ENCODE measurements around the gene CFAP73.

Gene CFAP73

DNA sequence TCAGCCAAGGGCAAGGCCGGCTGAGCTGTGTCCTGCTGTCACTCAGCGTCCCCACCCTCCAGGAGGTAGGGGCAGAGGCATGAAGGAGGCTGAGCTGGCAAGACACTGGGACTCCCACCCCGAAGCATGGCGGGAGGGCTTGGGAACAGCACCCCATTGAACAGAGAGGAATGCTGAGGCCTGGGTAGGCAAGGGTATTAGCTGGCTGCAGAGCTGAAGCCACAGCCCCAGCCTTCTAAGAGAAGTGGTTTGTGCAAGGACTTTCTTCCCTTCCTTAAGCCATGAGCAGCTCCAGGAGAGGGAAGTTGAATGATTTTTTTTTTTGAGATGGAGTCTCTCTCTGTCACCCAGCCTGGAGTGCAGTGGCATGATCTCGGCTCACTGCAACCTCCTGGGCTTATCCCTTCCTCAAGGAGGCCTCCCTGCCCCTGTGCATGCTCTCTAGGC, 6.6 kb upstream of the CFAP73 start:
- DNase-seq = no peak

DNA sequence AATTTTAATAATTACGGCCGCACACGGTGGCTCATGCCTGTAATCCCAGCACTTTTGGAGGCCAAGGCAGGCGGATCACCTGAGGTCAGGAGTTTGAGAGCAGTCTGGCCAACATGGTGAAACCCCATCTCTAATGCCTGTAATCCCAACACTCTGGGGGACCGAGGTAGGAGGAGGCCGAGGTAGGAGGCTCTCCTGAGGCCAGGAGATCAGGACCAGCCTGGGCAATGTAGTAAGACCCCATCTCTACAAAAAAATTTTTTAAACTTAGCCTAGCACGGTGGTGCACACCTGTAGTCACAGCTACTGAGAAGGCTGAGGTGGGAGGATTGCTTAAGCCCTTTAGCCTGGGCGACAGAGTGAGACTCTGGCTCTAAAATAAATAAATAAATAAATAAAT, 5.6 kb upstream of the CFAP73 start:
- DNase-seq = no peak

- no peak for DNase-seq
These were observed 4.7 kb upstream of the CFAP73 start for GRCh38 chr12:113144806-113145205.

- no peak for DNase-seq
These were observed 3.6 kb upstream of the CFAP73 start for GRCh38 chr12:113145720-113146551.

DNA sequence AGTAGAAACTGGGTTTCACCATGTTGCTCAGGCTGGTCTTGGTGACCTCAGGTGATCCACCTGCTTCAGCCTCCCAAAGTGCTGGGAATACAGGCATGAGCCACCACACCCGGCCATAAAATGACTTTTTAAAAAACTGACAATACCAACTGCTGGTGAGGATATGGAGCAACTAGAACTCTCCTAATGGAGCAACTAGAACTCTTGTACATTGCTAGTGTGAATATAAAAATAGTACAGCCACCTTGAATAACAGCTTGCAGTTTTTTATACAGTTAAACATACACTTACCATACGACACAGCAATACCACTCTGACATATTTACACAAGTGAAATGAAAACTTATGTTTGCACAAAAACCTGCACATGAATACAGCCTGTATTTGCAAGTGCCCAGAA, 2.5 kb upstream of the CFAP73 start:
- no peak for DNase-seq

- DNase-seq = no peak
These were observed 2.1 kb downstream of the CFAP73 start for GRCh38 chr12:113151655-113152054.

DNA sequence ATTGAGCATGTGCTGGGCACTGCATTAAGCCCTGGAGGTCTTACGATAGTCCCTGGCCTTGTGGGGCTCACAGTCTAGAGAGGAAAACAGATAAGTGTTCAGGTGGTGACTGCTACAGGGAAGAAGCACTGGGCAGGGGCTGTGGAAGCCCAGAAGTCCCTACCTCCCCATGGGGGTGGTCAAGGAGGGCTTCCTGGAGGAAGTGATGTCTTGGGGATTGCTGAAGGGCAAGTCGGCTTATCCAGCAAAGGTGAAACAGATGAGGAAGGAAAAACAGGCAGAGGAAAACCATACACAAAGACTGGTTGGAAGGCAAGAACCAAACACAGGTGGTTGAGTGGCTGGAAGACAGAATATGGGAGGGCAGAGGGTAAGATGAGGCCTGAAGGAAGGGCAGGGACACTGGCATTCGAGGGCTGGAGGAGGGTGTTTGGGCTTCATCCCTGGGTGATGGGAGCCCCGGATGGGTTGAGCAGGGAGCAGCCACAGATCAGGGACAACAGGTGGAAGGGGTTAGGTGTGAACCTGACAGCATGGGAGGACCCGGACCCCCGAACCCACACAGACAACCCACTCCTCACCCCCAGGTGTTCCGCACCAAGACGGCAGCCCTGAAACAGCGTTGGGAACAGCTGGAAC, 2.8 kb downstream of the CFAP73 start:
- DNase-seq = no peak

- DNase-seq = peak; percentile 82
These were observed 3.6 kb downstream of the CFAP73 start for GRCh38 chr12:113152835-113153814.

DNA sequence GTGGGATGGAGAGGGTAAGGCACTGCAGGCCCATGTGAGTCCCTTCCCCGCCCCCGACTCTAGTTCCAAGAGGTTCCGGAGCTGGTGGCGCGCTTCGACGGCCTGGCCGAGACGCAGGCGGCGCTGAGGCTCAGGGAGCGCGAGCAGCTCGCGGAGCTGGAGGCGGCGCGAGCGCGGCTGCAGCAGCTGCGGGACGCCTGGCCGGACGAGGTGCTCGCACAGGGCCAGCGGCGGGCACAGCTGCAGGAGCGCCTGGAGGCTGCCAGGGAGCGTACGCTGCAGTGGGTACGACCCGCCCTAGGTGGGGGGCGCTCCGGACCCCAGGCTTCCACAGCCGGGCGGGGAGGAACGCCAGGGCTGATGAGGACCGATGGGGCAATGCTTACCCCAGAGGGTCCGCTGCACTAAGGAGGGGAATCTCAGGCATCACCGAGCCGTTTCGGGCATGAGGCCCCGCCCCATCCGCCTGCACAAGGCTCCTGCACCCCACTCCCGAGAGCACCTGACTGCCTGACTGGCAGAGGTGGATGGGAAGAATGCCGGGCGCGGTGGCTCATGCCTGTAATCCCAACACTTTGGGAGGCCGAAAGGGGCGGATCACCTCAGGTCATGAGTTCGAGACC, 4.9 kb downstream of the CFAP73 start:
- DNase-seq = peak; percentile 48

DNA sequence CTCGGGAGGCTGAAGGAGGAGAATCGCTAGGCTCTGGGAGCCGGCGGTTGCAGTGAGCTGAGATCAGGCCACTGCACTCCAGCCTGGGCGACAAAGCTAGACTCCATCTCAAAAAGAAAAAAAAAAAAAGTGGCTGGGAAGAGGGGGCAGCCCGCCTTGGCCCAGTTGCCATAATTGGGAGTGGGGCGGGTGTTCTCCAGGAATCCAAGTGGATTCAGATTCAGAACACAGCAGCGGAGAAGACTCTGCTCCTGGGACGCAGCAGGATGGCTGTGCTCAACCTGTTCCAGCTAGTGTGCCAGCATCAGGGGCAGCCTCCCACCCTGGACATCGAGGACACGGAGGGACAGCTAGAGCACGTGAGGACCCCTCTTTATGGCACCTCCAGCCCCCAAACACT, 5.5 kb downstream of the CFAP73 start:
- no peak for DNase-seq

DNA sequence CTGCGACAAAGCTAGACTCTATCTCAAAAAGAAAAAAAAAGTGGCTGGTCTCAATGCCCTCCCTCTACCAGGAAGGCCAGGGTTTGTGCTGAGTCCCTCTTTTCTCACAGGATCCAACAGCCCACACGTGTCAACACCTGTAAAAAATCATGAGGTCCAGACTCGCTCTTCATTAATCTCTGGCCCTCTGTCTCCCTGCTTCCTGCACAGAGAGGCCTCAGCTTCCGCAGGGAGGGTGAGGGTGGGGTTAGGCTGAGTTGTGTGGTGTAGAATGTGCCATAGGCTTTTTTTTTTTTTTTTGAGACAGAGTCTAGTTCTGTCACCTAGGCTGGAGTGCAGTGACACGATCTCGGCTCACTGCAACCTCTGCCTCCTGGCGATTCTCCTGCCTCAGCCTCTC, 6.1 kb downstream of the CFAP73 start:
- DNase-seq = no peak

DNA sequence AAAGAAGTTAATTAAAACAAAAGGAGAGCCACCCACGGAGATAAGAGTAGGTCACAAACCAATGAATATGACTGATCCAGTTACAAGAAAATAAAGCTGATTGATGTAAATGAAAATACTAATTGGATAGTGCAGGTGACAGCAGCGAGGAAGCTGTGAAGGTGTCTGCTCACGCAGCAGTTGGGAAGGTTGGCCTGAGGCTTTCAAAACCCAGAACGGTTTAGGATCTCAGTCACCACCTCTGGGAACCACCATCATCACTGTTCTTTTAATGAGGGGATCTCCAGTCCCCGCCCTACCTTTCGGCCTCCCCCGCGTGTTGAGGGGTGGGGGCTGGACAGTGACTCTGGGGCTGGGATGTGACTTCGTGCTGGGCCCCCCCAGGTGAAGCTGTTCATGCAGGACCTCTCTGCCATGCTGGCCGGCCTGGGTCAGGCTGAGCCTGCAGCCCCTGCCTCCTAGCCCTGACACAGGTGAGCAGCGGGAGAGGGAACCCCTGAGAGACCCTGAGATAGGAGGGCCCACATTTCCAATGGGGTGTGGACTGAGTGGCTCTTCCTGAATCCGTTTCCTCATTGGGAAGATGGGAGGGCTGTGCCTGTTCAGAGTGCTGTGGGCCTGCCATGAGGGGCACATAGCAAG, 7.8 kb downstream of the CFAP73 start:
- DNase-seq = no peak

DNA sequence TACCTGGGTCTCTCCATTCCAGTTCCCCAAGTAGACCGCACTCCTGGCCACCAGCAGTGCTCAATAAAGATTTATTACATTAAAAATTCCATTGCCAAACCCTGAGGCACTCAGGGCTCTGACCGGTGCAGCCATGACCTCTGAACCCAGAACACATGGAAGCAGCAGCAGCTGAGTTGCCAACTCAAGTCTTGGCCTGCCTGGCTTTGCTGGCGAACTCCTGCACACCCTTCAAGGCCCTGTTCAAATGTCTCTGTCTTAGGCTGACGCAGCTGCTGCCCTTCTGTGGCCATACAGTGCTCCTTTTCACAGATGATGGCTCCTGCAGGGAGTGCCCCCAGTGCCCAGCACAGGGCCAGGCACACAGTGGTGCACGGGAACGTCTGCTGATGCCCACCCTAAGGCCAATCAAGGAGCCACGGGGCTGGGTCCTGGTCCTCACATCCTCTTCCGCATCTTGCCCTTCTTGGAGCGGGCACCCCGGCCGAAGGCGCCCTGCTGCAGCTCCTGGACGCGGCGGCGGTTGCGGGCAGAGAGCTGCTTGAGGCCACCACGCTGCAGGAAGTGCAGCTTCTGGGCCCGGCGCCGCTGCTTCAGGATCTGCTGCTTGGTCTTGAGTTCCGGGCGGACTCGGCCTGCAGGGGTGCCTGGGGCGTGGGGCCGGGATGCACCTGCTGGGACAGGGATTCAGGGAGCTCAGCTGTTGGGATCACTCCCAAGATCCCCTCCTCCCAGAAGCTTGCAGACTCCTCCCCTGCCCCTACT, 9.1 kb downstream of the CFAP73 start:
- DNase-seq = no peak

GRCh38 chr12:113159937-113160336, 10.4 kb downstream of the CFAP73 start:
- no peak for DNase-seq

GRCh38 chr12:113161415-113162016, 12.0 kb downstream of the CFAP73 start:
- peak; percentile 12 for DNase-seq

DNA sequence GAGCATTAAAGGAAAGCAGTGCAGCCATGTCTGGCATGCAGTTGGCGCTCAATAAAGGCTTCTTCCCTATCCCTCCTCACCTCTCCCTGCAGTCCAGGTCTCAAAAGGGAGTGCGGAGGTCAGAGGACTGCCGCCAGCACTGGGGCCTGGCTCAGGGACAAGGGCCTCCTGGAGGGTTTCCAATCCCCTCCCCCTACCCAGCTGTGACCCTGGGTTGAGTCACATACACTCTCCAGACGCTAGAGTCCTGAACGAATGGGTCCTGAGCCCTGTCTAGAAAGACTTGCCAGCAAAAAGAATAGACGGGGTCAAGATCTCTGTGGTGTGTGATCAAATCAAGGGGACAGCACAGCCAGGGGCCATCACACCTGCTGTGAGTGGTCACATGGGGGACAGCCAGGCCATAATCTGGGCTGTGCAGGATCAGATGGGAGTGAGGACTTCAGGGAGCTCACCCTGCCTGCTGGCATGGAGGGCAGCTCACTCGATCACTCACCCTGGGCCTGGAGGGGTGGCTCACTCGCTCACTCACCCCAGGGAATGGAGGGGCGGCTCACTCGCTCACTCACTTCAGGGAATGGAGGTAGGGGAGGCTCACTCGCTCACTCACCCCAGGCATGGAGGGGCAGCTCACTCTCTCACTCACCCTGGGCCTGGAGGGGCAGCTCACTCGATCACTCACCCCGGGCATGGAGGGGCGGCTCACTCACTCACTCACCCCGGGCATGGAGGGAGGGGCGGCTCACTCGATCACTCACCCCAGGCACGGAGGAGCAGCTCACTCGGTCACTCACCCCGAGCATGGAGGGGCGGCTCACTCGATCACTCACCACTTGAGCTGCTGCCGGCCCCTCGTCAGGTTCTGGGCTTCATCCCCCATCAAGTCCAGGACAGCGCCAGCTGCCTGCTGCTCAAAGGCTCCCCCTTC, 12.8 kb downstream of the CFAP73 start:
- no peak for DNase-seq

- DNase-seq = no peak
These were observed 13.5 kb downstream of the CFAP73 start for GRCh38 chr12:113163030-113163360.

DNA sequence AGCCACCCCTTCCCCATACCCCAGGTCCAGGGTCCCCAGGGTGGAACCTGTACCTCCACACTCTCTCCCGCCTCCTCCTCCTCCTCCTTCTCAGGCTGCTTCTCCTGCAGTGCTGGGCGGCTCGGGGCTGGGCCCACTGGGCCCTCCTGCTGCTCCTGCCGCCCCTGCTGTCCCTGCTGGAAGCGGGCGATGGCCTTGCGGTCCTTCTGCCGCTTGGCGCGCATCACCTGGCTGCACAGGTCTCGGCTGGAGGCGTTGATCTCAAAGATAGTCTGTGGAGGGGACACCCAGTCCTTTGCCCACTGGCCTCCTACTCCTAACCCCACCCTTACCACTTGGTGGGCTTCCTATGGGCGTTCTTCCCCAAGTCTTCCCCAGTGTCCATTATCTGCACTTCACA, 14.5 kb downstream of the CFAP73 start:
- no peak for DNase-seq

DNA sequence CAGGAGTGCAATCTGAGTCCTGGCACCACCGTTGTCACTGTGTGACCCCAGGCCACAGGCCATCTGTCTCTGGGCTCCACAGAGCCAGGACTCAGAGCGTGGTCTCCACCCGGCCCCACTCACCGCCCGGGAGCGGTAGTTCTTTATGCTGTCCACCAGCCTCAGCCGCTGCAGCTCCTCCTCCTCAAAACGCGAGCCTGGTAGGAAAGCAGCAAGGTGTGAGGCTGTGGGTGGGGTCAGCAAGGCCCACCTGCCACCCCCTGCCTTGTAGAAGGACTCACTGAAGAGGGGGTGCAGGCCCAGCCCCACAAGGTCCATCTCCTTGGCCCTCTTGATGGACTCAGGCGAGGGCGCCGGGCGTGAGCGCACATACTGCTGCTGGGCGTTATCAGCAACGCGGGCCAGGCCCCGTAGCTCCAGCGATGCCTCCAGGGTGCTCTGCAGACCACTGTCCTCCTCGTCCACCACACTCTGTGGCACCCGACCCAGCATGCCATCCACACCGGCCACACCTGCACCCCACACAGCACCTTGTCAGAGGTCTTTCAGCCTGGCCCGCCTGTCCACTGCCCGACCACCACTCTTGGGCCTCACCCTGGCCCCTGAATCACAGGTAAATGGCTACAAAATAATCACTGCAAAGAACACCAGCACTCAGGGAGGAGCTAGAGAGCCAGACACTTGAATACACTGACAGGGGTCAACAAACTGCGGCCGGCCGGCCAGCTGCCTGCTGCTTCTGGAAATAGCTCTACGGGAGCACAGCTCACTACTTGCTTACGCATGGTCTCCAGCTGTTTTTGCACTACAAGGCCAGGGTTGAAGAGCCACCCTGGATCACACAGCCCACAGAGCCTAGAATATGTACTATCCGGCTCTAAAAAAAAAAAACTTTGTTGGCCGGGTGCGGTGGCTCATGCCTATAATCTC, 16.3 kb downstream of the CFAP73 start:
- DNase-seq = no peak
